B cell (primary cell): ENCODE measurements around the gene WIPF1.

Source experiments
- CTCF ChIP-seq: fragments of 200-600 bp; IDR thresholded peaks from one replicate; pipeline ENCODE4 v1.8.0; 2022; ENCODE audit warnings: antibody characterized with exemption, mild to moderate bottlenecking
- EZH2 ChIP-seq: IDR thresholded peaks from 2 replicates; pipeline ENCODE4 v1.6.1; 2012; ENCODE audit warnings: borderline replicate concordance, low read depth, mild to moderate bottlenecking, moderate library complexity, low read length; ENCODE audit not compliant: insufficient read depth, poor library complexity, severe bottlenecking

GRCh38 chr2:174635776-174636404 is 38.3 kb upstream of the WIPF1 start:
- TF ChIP-seq CTCF (no peak), EZH2 (no peak)
